GM19467 (cell line): ENCODE data around the gene USP21.
"Not testable (repeated sequence)": the region's sequence is repeated elsewhere in the genome, so short reads cannot be mapped to it uniquely, and the experiment has no call there.

Experiments used
- ATAC-seq: cut with Tn5 transposase; IDR thresholded peaks from one replicate; pipeline ENCODE4 v1.9.1; 2021; ENCODE audit warnings: mild to moderate bottlenecking, moderate library complexity; ENCODE audit not compliant: unreplicated experiment

USP21 gene

GRCh38 chr1:161159087-161159912, at the start of gene USP21:
TSS of gene USP21 (plus strand) at chr1:161159500. CDS start at chr1:161160641, 1,141 bp downstream.
- peak; percentile 70 for ATAC-seq

- ATAC-seq, result no peak
These were observed 48.2 kb upstream of the USP21 start for GRCh38 chr1:161111117-161111516.

GRCh38 chr1:161111527-161111926, 47.8 kb upstream of the USP21 start:
- no peak for ATAC-seq

- ATAC-seq, result no peak
These were observed 45.4 kb upstream of the USP21 start for GRCh38 chr1:161113915-161114314.

GRCh38 chr1:161114556-161114955, 44.7 kb upstream of the USP21 start:
- ATAC-seq, result no peak

GRCh38 chr1:161115132-161115711, 44.1 kb upstream of the USP21 start:
- ATAC-seq, result no peak

- not testable (repeated sequence) for ATAC-seq
These were observed 43.3 kb upstream of the USP21 start for GRCh38 chr1:161115961-161116360.

- ATAC-seq, result peak; percentile 76
These were observed 41.3 kb upstream of the USP21 start, which contains the start of the genes NIT1 and PFDN2 for GRCh38 chr1:161117759-161118581. TSS of gene NIT1 (plus strand) at chr1:161118105. CDS start at chr1:161118177, 72 bp downstream. TSS of gene PFDN2 (minus strand) at chr1:161118037. CDS start at chr1:161118026, 11 bp downstream.

GRCh38 chr1:161119092-161119903, 40.0 kb upstream of the USP21 start:
- no peak for ATAC-seq

- ATAC-seq, result no peak
These were observed 38.2 kb upstream of the USP21 start for GRCh38 chr1:161121042-161121650.

- ATAC-seq, result no peak
These were observed 37.5 kb upstream of the USP21 start for GRCh38 chr1:161121834-161122233.

- ATAC-seq, result no peak
These were observed 36.3 kb upstream of the USP21 start for GRCh38 chr1:161122967-161123366.

GRCh38 chr1:161127649-161128048, 31.7 kb upstream of the USP21 start:
- ATAC-seq, result no peak

GRCh38 chr1:161128591-161129420, 30.5 kb upstream of the USP21 start:
- ATAC-seq, result no peak

GRCh38 chr1:161130266-161130665, 29.0 kb upstream of the USP21 start:
- ATAC-seq, result no peak

GRCh38 chr1:161131523-161132409, 27.5 kb upstream of the USP21 start:
- no peak for ATAC-seq

- peak; percentile 90 for ATAC-seq
These were observed 26.7 kb upstream of the USP21 start, which contains the start of gene DEDD for GRCh38 chr1:161132410-161133219. TSS of gene DEDD (minus strand) at chr1:161132667. CDS start at chr1:161124462, 8,205 bp downstream.
